HG03095 (cell line): ENCODE results near the gene TNRC6C.
"Not testable (repeated sequence)": the region's sequence is repeated elsewhere in the genome, so short reads cannot be mapped to it uniquely, and the experiment has no call there.

Source experiments
- ATAC-seq: cut with Tn5 transposase; IDR thresholded peaks from one replicate; pipeline ENCODE4 v1.9.1; 2021; ENCODE audit warnings: moderate library complexity; ENCODE audit not compliant: unreplicated experiment

The TNRC6C gene

DNA sequence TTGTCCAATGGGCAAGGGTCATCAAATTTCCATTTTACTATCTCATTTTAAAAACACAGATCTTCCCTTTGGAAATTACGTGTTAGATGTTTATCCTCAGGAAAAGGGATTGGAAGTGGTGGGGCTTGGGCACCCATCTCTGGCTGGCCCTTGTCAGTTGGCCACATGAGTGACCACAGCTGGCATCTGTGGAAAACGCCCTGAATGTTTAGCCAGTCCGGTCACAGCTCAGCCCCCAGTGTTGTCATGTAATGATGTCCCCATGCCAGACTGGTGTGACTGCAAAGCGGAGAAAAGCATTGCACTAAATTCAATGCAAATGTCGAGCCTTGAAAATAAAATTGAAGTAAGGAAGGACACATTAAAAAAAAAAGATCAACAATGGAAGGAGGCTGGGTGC, 117.0 kb downstream of the TNRC6C start:
- ATAC-seq = no peak

DNA sequence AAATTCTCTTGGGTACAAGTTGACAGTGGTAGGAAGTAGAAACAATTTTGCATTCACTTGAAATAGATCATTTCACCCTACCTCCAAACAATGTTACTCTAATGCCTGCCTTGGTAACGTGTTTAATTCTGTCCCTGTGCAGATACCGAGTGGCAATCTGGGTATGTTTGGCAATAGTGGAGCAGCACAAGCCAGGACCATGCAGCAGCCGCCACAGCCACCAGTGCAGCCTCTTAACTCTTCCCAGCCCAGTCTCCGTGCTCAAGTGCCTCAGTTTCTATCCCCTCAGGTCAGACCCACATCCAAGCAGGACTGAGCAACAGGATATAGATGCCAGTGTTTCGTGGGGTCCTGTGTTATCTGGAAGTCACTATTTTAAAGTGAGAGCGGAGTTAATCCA, 120.8 kb downstream of the TNRC6C start:
- ATAC-seq = no peak

DNA sequence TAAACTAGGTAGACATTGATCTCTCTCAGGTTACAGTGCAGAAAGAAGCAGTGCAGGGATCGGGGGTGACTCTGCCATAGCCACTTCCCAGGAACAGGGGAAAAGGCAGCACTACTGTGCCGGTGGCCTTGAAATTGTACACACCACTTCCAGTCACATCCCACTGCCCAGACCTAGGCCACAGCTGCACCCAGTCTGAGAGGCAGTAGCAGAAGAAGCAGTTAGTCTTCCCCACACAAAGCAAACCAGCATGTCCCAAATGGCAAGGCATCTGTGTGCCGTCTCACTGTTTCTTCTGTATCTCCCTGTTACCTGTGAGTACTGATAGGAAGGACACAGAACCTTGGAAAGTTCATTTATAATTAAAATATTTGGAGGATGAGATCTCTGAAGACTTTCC, 123.0 kb downstream of the TNRC6C start:
- no peak for ATAC-seq

- ATAC-seq = not testable (repeated sequence)
Measured at GRCh38 chr17:78082355-78082872, 123.9 kb downstream of the TNRC6C start.

DNA sequence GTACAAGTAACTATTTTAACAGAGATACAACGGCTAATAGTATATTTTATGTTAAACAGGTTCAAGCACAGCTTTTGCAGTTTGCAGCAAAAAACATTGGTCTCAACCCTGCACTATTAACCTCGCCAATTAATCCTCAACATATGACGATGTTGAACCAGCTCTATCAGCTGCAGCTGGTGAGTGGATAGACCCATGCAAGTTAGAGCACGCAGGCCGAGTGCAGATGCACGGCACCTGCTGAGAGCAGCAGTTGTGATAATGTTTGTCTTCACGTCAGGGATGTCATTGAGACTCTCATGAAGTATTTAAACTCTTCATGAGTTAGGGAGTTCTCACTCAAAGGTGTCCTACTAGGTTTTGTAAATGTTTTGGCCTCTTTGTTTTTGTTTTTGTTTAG, 124.5 kb downstream of the TNRC6C start:
- ATAC-seq = no peak

GRCh38 chr17:78086740-78087139, 128.2 kb downstream of the TNRC6C start:
- ATAC-seq = no peak

- ATAC-seq = no peak
Measured at GRCh38 chr17:78088529-78088928, 130.0 kb downstream of the TNRC6C start.

- no peak for ATAC-seq
Measured at GRCh38 chr17:78089576-78090281, 131.2 kb downstream of the TNRC6C start.

- no peak for ATAC-seq
Measured at GRCh38 chr17:78092794-78093324, 134.4 kb downstream of the TNRC6C start.

DNA sequence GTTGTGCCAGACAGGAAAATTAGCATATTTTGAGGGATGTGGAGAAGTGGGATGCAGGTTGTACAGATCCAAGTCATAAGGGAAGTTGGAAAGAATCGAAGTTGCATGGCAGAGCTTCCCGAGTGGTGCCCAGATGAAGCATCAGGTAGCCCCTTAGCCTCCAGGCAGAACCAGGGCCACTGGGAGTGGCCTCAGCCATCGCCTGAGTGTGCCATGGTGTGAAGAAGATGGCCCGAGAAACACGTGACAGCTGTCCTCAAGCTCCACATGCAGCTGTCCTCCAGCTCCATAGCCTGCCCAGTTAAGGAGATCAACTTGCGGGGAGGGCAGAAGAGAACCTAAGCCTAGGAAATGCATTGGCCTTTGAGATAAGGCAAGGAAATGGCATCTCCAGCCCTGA, 136.5 kb downstream of the TNRC6C start:
- no peak for ATAC-seq

GRCh38 chr17:78096093-78096492, 137.6 kb downstream of the TNRC6C start:
- ATAC-seq = no peak

GRCh38 chr17:78101112-78101511, 142.6 kb downstream of the TNRC6C start:
- no peak for ATAC-seq

- ATAC-seq = no peak
Measured at GRCh38 chr17:78101542-78101941, 143.0 kb downstream of the TNRC6C start.

DNA sequence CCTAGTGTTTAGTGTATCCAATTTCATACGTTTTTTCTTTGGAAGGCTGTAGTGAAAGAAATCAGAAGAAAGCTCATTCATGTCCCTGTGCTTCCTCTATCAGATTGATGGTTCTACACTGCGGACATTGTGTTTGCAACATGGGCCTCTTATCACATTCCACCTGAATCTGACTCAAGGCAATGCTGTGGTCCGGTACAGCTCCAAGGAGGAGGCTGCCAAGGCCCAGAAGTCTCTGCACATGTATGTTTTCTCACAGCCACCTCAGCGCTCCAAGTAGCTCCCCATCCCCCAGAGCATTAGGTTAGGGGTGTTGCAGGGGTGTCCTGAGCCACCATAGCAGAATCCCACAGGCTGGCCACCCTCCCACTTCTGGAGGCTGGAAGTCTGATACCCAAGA, 144.8 kb downstream of the TNRC6C start:
- no peak for ATAC-seq

DNA sequence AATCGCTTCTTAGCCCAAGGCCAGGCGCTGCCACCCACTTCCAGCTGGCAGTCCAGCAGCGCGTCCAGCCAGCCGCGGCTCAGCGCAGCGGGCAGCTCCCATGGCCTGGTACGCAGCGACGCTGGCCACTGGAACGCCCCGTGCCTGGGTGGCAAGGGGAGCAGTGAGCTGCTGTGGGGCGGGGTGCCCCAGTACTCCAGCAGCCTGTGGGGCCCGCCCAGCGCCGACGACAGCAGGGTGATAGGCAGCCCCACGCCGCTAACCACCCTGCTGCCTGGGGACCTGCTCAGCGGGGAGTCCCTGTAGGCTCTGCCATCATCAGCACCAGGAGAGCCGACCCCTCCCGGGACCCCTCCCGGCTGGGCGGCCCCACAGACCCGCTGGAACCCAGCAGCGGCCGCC, 146.0 kb downstream of the TNRC6C start:
- no peak for ATAC-seq

- ATAC-seq = no peak
Measured at GRCh38 chr17:78105101-78105500, 146.6 kb downstream of the TNRC6C start.

- ATAC-seq = no peak
Measured at GRCh38 chr17:78105551-78105950, 147.0 kb downstream of the TNRC6C start.

GRCh38 chr17:78106211-78106610, 147.7 kb downstream of the TNRC6C start:
- no peak for ATAC-seq

DNA sequence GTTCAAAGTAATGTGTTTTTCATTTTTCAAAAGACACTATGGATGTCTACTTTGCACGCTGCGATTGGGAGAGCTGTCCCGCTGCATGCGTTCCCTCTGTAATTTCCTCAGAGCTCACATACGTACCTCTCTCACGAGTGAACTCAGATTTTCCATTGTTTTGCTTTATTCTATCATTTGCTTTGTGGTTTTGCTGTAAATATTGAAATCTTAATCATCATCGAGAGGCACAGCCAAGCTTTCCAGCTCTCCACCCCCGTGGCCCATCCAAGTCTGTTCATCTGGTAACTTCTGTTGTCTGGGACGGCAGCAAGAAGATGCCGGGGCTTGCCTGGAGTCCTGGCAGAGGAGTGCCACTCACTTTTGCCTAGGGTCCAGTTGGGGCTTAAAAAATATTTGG, 149.0 kb downstream of the TNRC6C start:
- ATAC-seq = no peak

- ATAC-seq = no peak
Measured at GRCh38 chr17:78107976-78108725, 149.6 kb downstream of the TNRC6C start.

DNA sequence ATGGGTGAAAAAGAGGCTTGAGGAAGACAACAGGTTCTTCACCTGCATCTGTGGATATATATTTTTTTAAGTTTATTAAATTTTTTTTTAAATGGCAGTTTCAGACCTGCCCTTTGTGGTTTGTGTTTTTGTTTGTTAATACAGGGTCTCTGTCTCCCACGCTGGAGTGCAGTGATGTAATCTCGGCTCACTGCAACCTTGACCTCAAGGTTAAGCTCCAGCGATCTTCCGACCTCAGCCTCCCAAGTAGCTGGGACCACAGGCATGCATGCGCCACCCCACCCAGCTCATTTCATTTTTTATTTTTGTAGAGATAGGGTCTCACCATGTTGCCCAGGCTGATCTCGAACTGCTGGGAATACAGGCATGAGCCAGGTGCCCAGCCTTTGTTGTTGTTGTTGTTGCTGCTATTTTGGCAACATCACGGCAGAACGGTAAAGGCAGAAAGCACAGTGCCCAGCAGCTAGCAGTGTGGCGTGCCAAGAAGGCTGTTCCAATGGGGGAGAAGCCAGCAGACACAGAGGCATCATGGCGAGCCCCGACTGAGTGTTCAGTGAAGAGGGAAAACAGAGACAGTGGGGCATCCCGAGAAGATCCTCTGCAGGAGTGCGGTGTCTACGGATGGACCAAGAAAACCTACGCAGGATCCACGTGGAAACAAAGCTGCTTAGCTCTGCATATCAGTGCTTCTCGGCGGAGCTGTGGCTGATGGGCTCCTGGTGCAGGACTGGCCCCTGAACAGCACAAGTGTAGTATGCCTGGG, 150.4 kb downstream of the TNRC6C start:
- ATAC-seq = no peak

DNA sequence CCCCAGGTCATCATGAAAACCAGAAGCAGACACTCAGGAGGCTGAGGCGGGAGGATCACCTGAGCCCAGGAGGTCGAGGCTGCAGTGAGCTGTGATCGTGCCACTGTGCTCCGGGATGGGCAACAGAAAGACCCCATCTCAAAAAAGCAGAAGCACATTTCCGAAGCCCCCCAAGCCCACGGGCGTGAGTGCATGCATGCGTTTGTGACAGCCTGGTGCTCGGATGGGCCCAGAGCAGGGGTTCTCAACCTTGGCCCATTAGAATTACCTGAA, 150.9 kb downstream of the TNRC6C start:
- ATAC-seq = no peak
